MM.1S (cell line): Measurements from ENCODE around the gene RPUSD1.
"Not testable (repeated sequence)": the region's sequence is repeated elsewhere in the genome, so short reads cannot be mapped to it uniquely, and the experiment has no call there.

Experiments used
- DNase-seq: peaks from one replicate; pipeline ENCODE4 v3.0.0-alpha.2; 2015
- H2AFZ ChIP-seq: fragments of 300-600 bp; sonication (generic); 2 replicates; pipeline ENCODE4 v1.6.0; 2016; ENCODE audit warnings: antibody characterized with exemption, low read length
- H3F3A ChIP-seq: fragments of 300-600 bp; sonication (generic); 2 replicates; pipeline ENCODE4 v1.6.1; 2016; ENCODE audit warnings: mild to moderate bottlenecking, antibody characterized with exemption, low read length, moderate library complexity, mixed read lengths; ENCODE audit not compliant: insufficient read depth
- H3K27ac ChIP-seq: fragments of 300-600 bp; sonication (generic); 2 replicates; pipeline ENCODE4 v1.5.1; 2016; ENCODE audit warnings: mild to moderate bottlenecking, low read length
- H3K27me3 ChIP-seq: fragments of 300-600 bp; sonication (generic); replicated peaks from 2 replicates; pipeline ENCODE4 v1.6.0; 2016; ENCODE audit warnings: low read length; ENCODE audit not compliant: insufficient read depth
- H3K36me3 ChIP-seq: fragments of 300-600 bp; sonication (generic); replicated peaks from 2 replicates; pipeline ENCODE4 v1.6.1; 2016; ENCODE audit warnings: mild to moderate bottlenecking, low read length, mixed read lengths; ENCODE audit not compliant: insufficient read depth
- H3K4me1 ChIP-seq: fragments of 300-600 bp; sonication (generic); 2 replicates; pipeline ENCODE4 v1.6.1; 2016; ENCODE audit warnings: low read length, mixed read lengths
- H3K4me2 ChIP-seq: fragments of 300-600 bp; sonication (generic); 2 replicates; pipeline ENCODE4 v1.6.0; 2016; ENCODE audit warnings: low read depth, low read length
- H3K4me3 ChIP-seq: fragments of 300-600 bp; sonication (generic); 2 replicates; pipeline ENCODE4 v1.5.1; 2016; ENCODE audit warnings: low read length, mixed read lengths
- H3K79me2 ChIP-seq: fragments of 300-600 bp; sonication (generic); 2 replicates; pipeline ENCODE4 v1.6.1; 2016; ENCODE audit warnings: mixed run types, low read length, mixed read lengths
- H3K9ac ChIP-seq: fragments of 300-600 bp; sonication (generic); 2 replicates; pipeline ENCODE4 v1.6.1; 2016; ENCODE audit warnings: low read length, mixed read lengths
- H3K9me2 ChIP-seq: fragments of 300-600 bp; sonication (generic); replicated peaks from 2 replicates; pipeline ENCODE4 v1.6.1; 2016; ENCODE audit warnings: mild to moderate bottlenecking, low read length, mixed read lengths; ENCODE audit not compliant: insufficient read depth
- H3K9me3 ChIP-seq: fragments of 300-600 bp; sonication (generic); replicated peaks from 2 replicates; pipeline ENCODE4 v1.6.1; 2016; ENCODE audit warnings: mild to moderate bottlenecking, low read length, mixed read lengths; ENCODE audit not compliant: insufficient read depth
- H4K20me1 ChIP-seq: fragments of 300-600 bp; sonication (generic); 2 replicates; pipeline ENCODE4 v1.6.1; 2016; ENCODE audit warnings: mild to moderate bottlenecking, low read length, moderate library complexity, mixed read lengths; ENCODE audit not compliant: insufficient read depth
- CTCF ChIP-seq: fragments of 300-600 bp; sonication (generic); IDR thresholded peaks from 2 replicates; pipeline ENCODE4 v1.5.1; 2016; ENCODE audit warnings: antibody characterized with exemption, low read length, mixed read lengths
- EZH2 ChIP-seq: fragments of 300-600 bp; sonication (generic); optimal IDR thresholded peaks from 2 replicates; pipeline ENCODE3; 2017; ENCODE audit warnings: low read depth, mild to moderate bottlenecking, antibody characterized with exemption, low read length, mixed read lengths
- EZH2phosphoT487 ChIP-seq: fragments of 300-600 bp; sonication (generic); IDR thresholded peaks from 2 replicates; pipeline ENCODE4 v1.6.1; 2018; ENCODE audit warnings: antibody characterized with exemption, low read length

The RPUSD1 gene

GRCh38 chr16:820748-821147, 32.6 kb upstream of the RPUSD1 start:
- no peaks in the 10 kb centered on the region for H3F3A ChIP-seq
- H3K4me2 ChIP-seq = no peak overlapping the region
- no peaks in the 10 kb centered on the region for H4K20me1 ChIP-seq
- no peak overlapping the region for H3K4me3 ChIP-seq
- TF ChIP-seq CTCF (no peak), EZH2phosphoT487 (no peak), EZH2 (no peak)
- H2AFZ ChIP-seq = no peak overlapping the region
- H3K9me2 ChIP-seq = no peaks in the 10 kb centered on the region
- H3K36me3 ChIP-seq = no peaks in the 10 kb centered on the region
- no peak overlapping the region for H3K27ac ChIP-seq
- H3K79me2 ChIP-seq = no peaks in the 10 kb centered on the region
- no peak for DNase-seq
- no peaks in the 10 kb centered on the region for H3K9me3 ChIP-seq
- H3K4me1 ChIP-seq = no peaks in the 10 kb centered on the region
- peaks cover 92% of the 10 kb centered on the region for H3K27me3 ChIP-seq
- no peak overlapping the region for H3K9ac ChIP-seq

- not testable (repeated sequence) for H3K9me2 ChIP-seq, H3K4me2 ChIP-seq, H3K9ac ChIP-seq, H3K27ac ChIP-seq, H4K20me1 ChIP-seq, H3F3A ChIP-seq, H2AFZ ChIP-seq, H3K36me3 ChIP-seq, H3K9me3 ChIP-seq, DNase-seq, H3K79me2 ChIP-seq, H3K4me1 ChIP-seq, H3K4me3 ChIP-seq
- peaks cover 92% of the 10 kb centered on the region for H3K27me3 ChIP-seq
Observed at GRCh38 chr16:820044-820408, 31.8 kb upstream of the RPUSD1 start.

- Histone ChIP-seq H3K4me1 (no peaks in the 10 kb centered on the region), H3K27ac (no peak overlapping the region), H3K79me2 (no peaks in the 10 kb centered on the region), H4K20me1 (no peaks in the 10 kb centered on the region), H3F3A (no peaks in the 10 kb centered on the region), H3K36me3 (no peaks in the 10 kb centered on the region), H3K27me3 (peaks cover 92% of the 10 kb centered on the region), H3K9ac (no peak overlapping the region), H3K4me2 (no peak overlapping the region), H3K9me2 (no peaks in the 10 kb centered on the region), H3K4me3 (no peak overlapping the region), H2AFZ (no peak overlapping the region), H3K9me3 (no peaks in the 10 kb centered on the region)
- no peak for TF ChIP-seq CTCF
- peak; percentile 69 for TF ChIP-seq EZH2
- TF ChIP-seq EZH2phosphoT487 = no peak
- DNase-seq = no peak
Observed at GRCh38 chr16:819336-820043, 31.3 kb upstream of the RPUSD1 start.

- H3K4me3 ChIP-seq = no peak overlapping the region
- no peaks in the 10 kb centered on the region for H4K20me1 ChIP-seq
- H3K9me3 ChIP-seq = no peaks in the 10 kb centered on the region
- H3K27ac ChIP-seq = no peak overlapping the region
- H3K79me2 ChIP-seq = no peaks in the 10 kb centered on the region
- no peak for TF ChIP-seq CTCF
- no peak for TF ChIP-seq EZH2phosphoT487
- TF ChIP-seq EZH2 = no peak
- no peak overlapping the region for H3K9ac ChIP-seq
- H3K4me1 ChIP-seq = no peaks in the 10 kb centered on the region
- no peaks in the 10 kb centered on the region for H3K36me3 ChIP-seq
- DNase-seq = no peak
- H3K4me2 ChIP-seq = no peak overlapping the region
- no peak overlapping the region for H2AFZ ChIP-seq
- H3K9me2 ChIP-seq = no peaks in the 10 kb centered on the region
- H3K27me3 ChIP-seq = peaks cover 92% of the 10 kb centered on the region
- no peaks in the 10 kb centered on the region for H3F3A ChIP-seq
Observed at GRCh38 chr16:818592-818991, 30.4 kb upstream of the RPUSD1 start.
